Frontal cortex (tissue), 4 donors: ENCODE data around the gene POU2F1. TPM values are rescaled to one million over a fixed set of nuclear protein-coding genes. Genes with fewer than 3 reads are reported as not detected.
A peak's percentile ranks its signal among the peaks of the same experiment; 100 is the strongest.

Experiments used
- DNase-seq, 2 donors: peaks; one replicate each; pipeline ENCODE4 v3.0.0; 2012; ENCODE audit warnings: low spot score in 2 of 2
- FAIRE-seq: peaks from 2 replicates; lab custom pipeline; 2012; peaks lifted over from hg19 to GRCh38; lab: Jason Lieb, UNC
- total RNA-seq: library from RNA; depleted of rRNA; stranded (reverse); fragments of >200 nt; gene quantifications from one replicate; pipeline ENCODE4 v1.2.3, GENCODE V29; 2014
- donor health status: control.
- donor health status: control.
- donor health status: control.

The POU2F1 gene
- total RNA-seq, 1 donor from 2014 or later = 19.2 TPM

DNA sequence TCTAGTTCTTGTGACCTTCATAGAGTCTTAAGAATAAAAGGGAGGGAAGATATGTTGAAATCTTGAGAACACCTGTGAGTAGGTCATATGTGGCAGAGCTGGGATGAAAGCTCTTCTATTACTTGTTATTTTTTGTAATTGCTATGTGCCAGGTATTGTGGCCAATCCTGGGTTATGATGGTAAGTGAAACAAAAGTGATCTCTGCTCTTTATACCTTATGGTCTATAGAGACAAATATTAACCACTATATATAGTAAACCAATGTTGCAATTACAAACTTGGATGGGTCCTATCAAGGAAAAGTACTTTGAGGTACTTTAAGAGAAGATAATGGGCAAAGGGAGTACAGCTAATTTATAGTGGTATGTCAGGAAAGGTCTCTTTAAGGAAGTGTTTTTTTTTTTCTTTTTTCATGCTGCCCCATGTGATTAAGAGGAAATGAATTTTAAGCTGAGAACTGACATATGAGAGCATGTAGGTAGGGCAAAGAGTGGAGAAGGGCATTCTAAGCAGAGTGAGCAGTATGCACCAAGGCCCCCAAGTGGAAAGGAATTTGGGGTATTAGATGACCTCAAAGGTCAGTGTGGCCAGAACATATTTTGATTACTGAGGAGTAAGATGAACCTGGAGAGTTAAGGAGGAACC is 43.3 kb downstream of the POU2F1 start:
- no peak for FAIRE-seq
- DNase-seq = no peak

GRCh38 chr1:167266965-167267364 is 46.3 kb downstream of the POU2F1 start:
- DNase-seq = no peak
- FAIRE-seq = no peak

- DNase-seq = no peak
- FAIRE-seq = no peak
These were observed 47.7 kb downstream of the POU2F1 start for GRCh38 chr1:167268347-167268787.

DNA sequence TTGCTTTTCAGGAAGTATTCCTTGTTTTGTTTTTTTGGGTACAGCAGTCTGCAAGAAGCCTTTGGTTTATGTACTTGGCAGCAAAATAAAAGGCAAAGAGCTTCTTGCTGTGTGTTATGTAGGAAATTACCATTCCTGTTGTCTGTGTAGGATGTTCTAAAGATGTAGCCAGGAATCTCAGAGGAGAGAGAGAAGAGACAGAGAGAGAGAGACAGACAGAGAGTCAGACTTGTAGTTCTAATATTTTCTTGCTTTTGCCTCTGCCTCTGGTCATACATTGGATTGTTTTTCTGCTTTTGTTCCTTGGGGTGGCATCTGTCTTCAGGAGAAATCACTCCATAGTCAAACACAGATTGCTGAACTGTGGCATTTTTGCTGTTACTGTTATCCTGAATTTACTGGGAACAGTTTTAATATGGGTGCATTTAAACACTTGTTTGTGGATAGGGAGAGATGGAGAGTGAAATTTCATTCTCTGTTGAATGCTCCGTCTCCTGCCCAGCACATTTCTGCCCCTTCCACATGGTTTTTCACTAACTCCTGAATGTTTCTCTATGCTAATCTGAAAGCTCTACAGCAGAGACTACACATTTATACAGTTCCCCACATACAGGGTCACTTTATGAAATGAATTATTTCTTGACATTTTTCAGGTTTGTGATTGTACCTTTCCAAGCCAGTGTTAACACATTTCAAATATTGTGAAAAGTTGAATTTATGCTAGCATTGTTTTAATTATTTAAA is 49.8 kb downstream of the POU2F1 start:
- DNase-seq = no peak
- no peak for FAIRE-seq

- FAIRE-seq = no peak
- DNase-seq = no peak
These were observed 51.8 kb downstream of the POU2F1 start for GRCh38 chr1:167272369-167272957.

GRCh38 chr1:167273027-167273800 is 52.5 kb downstream of the POU2F1 start:
- DNase-seq (no peak), FAIRE-seq (no peak)

DNA sequence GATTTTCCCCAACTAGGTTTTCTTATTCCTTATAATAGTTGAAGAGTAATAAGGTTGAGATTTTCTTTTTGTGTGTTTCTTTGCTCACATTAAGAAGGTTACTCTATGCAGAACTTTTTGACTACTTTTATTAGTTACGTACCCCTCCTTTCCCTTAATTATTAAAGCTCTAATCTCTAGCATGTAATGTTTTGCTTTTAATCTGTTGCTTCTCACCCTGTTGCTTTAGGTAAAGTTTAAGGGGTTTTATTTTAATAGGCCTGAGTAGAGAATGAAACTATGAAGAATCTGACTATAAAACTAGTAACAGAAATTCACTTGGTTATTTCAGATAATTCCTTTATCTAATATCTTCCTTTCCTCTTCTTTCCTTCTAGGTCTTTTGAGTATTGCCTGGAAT is 53.4 kb downstream of the POU2F1 start:
- DNase-seq = no peak
- FAIRE-seq = no peak

DNA sequence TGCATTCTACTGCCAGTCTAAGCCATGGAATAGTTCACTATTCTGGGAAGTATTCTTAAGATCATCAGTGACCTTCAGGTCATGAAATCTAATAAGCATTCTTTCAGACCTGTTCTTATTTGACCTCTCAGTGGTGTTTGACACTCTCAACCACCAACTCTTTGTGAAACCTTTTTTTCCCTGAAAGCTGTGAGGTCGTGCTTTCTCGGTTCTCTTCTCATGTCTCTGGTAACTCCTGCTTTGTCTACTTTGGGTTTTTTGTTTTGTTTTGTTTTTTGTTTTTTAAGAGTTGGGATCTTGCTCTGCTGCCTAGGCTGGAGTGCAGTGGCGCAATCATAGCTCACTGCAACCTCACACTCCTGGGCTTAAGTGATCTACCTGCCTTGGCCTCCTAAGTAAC is 56.3 kb downstream of the POU2F1 start:
- DNase-seq (no peak), FAIRE-seq (no peak)

GRCh38 chr1:167278497-167278896 is 57.8 kb downstream of the POU2F1 start:
- FAIRE-seq (peak; percentile 52), DNase-seq (no peak)

- FAIRE-seq = no peak
- DNase-seq = no peak
These were observed 60.2 kb downstream of the POU2F1 start for GRCh38 chr1:167280912-167281311.

DNA sequence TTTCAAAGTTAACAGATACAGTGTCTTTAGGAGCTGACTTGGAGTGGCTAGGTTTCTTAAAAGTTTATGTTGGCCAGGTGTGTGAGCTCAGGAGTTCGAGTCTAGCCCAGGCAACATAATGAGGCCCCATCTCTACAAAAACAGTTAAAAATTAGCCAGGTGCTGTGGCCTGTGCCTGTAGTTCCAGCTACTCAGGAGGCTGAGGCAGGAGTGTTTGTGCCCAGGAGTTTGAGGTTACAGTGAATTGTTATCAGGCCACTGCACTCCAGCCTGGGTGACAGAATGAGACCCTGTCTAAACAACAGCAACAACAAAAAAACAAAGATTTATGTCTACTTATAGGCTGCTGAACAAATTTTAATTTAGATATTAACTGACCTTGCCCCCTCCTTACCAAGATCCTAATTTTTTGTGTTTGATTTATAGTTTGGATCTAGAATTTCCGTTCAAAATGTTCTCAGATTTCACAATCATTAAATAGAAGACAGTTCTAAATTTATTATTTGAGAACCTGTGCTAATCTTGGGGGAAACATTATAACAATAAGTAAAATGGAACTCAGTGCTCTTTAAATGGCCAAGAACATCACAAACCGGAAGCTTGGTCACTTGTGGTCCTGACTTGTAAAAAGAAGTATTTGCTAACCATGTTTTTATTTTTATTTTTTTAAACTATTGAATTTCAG is 67.8 kb downstream of the POU2F1 start:
- no peak for DNase-seq
- no peak for FAIRE-seq

DNA sequence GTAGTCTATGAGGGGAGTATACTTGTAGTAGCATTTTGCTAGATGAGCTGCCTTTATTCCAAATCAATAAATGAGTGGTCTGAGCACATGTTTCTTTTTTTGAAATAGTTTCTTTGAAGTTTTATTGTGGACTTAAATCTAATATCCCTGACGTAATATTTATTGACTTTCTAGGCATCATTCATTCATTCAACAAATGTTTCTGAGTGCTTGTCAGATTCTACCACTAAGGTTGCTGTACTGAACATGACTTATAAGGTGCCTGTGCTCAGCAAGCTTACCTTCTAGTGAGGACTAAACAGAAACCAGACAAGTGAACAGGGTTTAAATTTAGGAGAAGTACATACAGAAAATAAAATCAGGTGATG is 68.4 kb downstream of the POU2F1 start:
- FAIRE-seq (no peak), DNase-seq (no peak)

DNA sequence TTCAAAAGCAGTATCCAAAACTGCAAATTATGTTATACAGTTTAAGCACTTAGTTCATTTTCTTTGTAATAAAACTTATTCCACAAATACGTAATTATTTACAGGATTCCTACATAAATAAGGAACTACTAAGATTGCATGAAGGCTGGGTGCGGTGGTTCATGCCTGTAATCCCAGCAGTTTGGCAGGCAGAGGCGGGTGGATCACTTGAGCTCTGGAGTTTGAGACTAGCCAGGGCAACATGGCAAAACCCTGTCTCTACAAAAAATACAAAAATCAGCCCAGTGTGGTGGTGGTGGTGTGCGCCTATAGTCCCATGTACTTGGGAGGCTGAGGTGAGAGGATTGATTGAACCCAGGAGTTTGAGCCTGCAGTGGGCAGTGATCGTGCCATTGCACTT is 69.3 kb downstream of the POU2F1 start:
- FAIRE-seq = no peak
- no peak for DNase-seq

- FAIRE-seq (no peak), DNase-seq (no peak)
These were observed 71.0 kb downstream of the POU2F1 start for GRCh38 chr1:167291539-167292185.

- no peak for DNase-seq
- FAIRE-seq = no peak
These were observed 71.5 kb downstream of the POU2F1 start for GRCh38 chr1:167292216-167292615.

GRCh38 chr1:167293057-167293456 is 72.4 kb downstream of the POU2F1 start:
- FAIRE-seq (no peak), DNase-seq (no peak)

- DNase-seq (no peak), FAIRE-seq (no peak)
These were observed 73.8 kb downstream of the POU2F1 start for GRCh38 chr1:167294528-167294927.

DNA sequence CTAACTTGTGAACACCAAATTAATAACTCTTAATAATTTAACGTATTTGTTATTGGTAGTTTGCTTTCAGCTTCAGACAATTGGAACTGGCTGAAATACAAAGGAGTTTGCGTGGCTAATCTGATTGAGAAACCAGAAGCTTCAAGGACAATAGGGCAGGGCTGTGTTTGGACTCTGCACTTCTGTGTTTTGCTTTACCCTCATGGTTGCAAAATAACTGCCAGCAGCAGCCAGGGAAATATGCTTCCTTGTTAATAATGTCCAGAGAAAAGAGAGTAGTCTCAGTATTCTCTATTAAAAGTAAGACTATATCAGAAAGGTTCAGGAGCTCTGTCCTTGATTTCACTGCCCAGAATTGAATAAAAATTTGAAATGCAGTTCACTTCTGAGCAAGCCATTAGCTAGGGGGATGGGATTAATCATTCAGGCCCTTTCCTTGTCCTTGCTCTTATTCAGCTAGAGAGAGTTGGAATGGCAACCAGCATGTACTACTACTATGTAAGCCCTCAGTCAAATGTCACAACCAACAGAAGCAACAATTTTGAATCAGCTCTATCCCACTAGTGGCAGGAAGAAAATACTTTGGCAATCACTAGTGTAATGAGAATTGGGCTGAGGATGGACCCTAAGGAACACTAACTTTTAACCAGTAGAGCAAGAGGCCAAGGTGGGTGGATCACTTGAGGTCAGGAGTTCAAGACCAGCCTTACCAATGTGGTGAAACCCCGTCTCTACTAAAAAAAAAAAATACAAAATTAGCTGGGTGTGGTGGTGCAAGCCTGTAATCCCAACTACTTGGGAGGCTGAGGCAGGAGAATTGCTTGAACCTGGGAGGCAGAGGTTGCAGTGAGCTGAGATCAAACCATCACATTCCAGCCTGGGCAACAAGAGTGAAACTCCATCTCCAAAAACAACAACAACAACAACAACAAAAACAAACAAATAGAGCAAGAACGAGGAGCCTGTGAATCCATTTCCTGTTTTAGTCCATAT is 76.8 kb downstream of the POU2F1 start:
- FAIRE-seq (no peak), DNase-seq (no peak)
